Calu3 (cell line): ENCODE results near the gene UBE2S. TPM values are rescaled to one million over a fixed set of nuclear protein-coding genes. Genes with fewer than 3 reads are reported as not detected.
A peak's percentile ranks its signal among the peaks of the same experiment; 100 is the strongest.
"Not testable (repeated sequence)": the region's sequence is repeated elsewhere in the genome, so short reads cannot be mapped to it uniquely, and the experiment has no call there.

Source experiments
- BruUV-seq: library from RNA; stranded (reverse); fragments of 400-500 nt; replicated peaks from 2 replicates; lab custom pipeline; 2021; lab: Mats Ljungman, UMichigan
- CTCF ChIA-PET: fragments of 300-600 bp; sonication (Branson Sonifier 250); formaldehyde crosslinking; loops from one replicate; lab custom pipeline; 2022; ENCODE audit warnings: antibody characterized with exemption; lab: Charles Lee
- DNase-seq: peaks from one replicate; pipeline ENCODE4 v3.0.0; 2022
- H3K27ac Mint-ChIP-seq: one replicate; pipeline ENCODE4 v1.8.0; 2022; ENCODE audit warnings: mixed read lengths; ENCODE audit not compliant: unreplicated experiment
- H3K27me3 Mint-ChIP-seq: one replicate; pipeline ENCODE4 v1.8.0; 2022; ENCODE audit warnings: mixed read lengths; ENCODE audit not compliant: unreplicated experiment
- H3K36me3 Mint-ChIP-seq: one replicate; pipeline ENCODE4 v1.8.0; 2022; ENCODE audit warnings: mild to moderate bottlenecking, moderate library complexity, mixed read lengths; ENCODE audit not compliant: insufficient read depth, unreplicated experiment
- H3K4me1 Mint-ChIP-seq: one replicate; pipeline ENCODE4 v1.8.0; 2022; ENCODE audit warnings: mild to moderate bottlenecking, low read depth, mixed read lengths; ENCODE audit not compliant: unreplicated experiment
- H3K4me3 Mint-ChIP-seq: one replicate; pipeline ENCODE4 v1.8.0; 2022; ENCODE audit warnings: mild to moderate bottlenecking, low read depth, moderate library complexity, mixed read lengths; ENCODE audit not compliant: unreplicated experiment
- H3K9me3 Mint-ChIP-seq: one replicate; pipeline ENCODE4 v1.8.0; 2022; ENCODE audit warnings: low read depth, mixed read lengths; ENCODE audit not compliant: unreplicated experiment
- intact Hi-C: fragments of 100-400 bp; cut with micrococcal nuclease; formaldehyde crosslinking; loops from one replicate; pipeline ENCODE4 v1.10.0; 2022; ENCODE audit not compliant: unreplicated experiment
- total RNA-seq: library from RNA; stranded (reverse); gene quantifications from 2 replicates; pipeline ENCODE4 v1.2.3, GENCODE V29; 2022
- TF ChIP-seq, protein P1 (sequence below): fragments of 200-600 bp; IDR thresholded peaks from one replicate; pipeline ENCODE4 v1.8.0; 2022; ENCODE audit warnings: antibody characterized with exemption; ENCODE audit not compliant: unreplicated experiment

UBE2S gene
- total RNA-seq, 1 experiment from 2014 or later = 287 TPM

DNA sequence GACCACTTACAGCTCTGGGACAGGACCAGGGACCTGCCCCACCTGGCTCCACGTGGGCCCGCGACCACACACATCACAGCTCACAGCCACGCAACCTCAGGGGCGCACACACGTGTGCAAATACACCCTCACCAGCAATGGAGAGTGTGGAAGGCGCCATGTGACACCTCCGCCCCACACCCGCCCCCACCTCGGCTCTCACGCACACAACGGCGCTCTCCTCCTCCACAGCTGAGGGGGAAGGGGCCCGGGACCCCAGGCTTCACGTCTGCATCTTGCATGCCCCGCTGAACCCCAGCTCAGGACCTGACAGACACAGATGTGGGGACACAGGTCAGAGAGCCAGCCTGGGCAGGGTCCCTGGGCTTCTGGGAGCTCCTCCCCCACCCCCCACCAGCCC is 41.9 kb upstream of the UBE2S start:
- H3K4me3 Mint-ChIP-seq = no peak overlapping the region
- H3K36me3 Mint-ChIP-seq = peaks cover 16% of the 10 kb centered on the region
- BruUV-seq = no TSS peak
- CTCF ChIA-PET = interaction anchor here (0.6 kb wide), 1 partner anchor 245 kb away, joined by 4 read pairs; no protein-coding TSS in a partner anchor
- H3K9me3 Mint-ChIP-seq = no peaks in the 10 kb centered on the region
- H3K27ac Mint-ChIP-seq = no peak overlapping the region
- H3K27me3 Mint-ChIP-seq = peaks cover 17% of the 10 kb centered on the region
- DNase-seq = no peak
- TF ChIP-seq, protein P1, sequence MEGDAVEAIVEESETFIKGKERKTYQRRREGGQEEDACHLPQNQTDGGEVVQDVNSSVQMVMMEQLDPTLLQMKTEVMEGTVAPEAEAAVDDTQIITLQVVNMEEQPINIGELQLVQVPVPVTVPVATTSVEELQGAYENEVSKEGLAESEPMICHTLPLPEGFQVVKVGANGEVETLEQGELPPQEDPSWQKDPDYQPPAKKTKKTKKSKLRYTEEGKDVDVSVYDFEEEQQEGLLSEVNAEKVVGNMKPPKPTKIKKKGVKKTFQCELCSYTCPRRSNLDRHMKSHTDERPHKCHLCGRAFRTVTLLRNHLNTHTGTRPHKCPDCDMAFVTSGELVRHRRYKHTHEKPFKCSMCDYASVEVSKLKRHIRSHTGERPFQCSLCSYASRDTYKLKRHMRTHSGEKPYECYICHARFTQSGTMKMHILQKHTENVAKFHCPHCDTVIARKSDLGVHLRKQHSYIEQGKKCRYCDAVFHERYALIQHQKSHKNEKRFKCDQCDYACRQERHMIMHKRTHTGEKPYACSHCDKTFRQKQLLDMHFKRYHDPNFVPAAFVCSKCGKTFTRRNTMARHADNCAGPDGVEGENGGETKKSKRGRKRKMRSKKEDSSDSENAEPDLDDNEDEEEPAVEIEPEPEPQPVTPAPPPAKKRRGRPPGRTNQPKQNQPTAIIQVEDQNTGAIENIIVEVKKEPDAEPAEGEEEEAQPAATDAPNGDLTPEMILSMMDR = no peak
- no peaks in the 10 kb centered on the region for H3K4me1 Mint-ChIP-seq
- intact Hi-C loops = no loop called here

GRCh38 chr19:55448175-55448490 is 40.5 kb upstream of the UBE2S start:
- H3K36me3 Mint-ChIP-seq = peaks cover 11% of the 10 kb centered on the region
- H3K27ac Mint-ChIP-seq, H3K9me3 Mint-ChIP-seq, H3K4me3 Mint-ChIP-seq, CTCF ChIA-PET, H3K27me3 Mint-ChIP-seq, DNase-seq, intact Hi-C loops, BruUV-seq, H3K4me1 Mint-ChIP-seq: not testable (repeated sequence)

- DNase-seq = peak; percentile 58
Measured at GRCh38 chr19:55447421-55448174, 40.0 kb upstream of the UBE2S start.

GRCh38 chr19:55446060-55446459 is 38.5 kb upstream of the UBE2S start:
- DNase-seq = no peak
- CTCF ChIA-PET = no interaction called here
- Mint-ChIP-seq H3K27ac (no peak overlapping the region), H3K9me3 (no peaks in the 10 kb centered on the region), H3K27me3 (no peaks in the 10 kb centered on the region), H3K4me3 (no peak overlapping the region), H3K4me1 (peaks cover 8% of the 10 kb centered on the region), H3K36me3 (no peaks in the 10 kb centered on the region)
- TF ChIP-seq, protein P1 = no peak
- BruUV-seq = no TSS peak
- intact Hi-C loops = no loop called here

More at GRCh38 chr19:55447421-55448174, 40.0 kb upstream of the UBE2S start:
- CTCF ChIA-PET = interaction anchor here (0.6 to 0.7 kb wide), 2 partner anchors 26 to 480 kb away, joined by 3 to 6 read pairs; no protein-coding TSS in a partner anchor
- TF ChIP-seq, protein P1 = no peak
- Mint-ChIP-seq H3K27me3 (no peaks in the 10 kb centered on the region), H3K27ac (no peak overlapping the region), H3K36me3 (peaks cover 7% of the 10 kb centered on the region), H3K9me3 (no peaks in the 10 kb centered on the region), H3K4me3 (no peak overlapping the region), H3K4me1 (no peaks in the 10 kb centered on the region)
- no TSS peak for BruUV-seq
- intact Hi-C loops = no loop called here

DNA sequence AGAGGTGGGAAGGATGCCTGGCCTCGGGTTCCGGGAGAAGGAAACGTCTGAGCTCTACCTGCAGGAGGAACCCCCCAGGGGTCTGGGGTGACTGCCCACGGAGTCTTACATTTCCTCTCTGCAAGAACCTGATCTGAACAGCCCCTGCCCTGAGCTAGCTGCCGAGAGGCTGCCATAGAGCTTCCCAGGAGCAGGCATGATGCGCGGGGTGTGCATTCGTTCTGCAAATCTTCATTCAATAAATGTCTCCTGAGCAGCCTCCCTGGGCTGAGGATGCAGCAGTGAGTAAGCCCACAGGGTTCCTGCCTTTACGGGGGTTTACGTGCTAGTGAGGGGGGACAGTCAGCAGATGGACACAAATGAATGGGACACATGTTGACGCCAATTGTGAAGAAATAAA is 37.1 kb upstream of the UBE2S start:
- H3K4me3 Mint-ChIP-seq = no peak overlapping the region
- TF ChIP-seq, protein P1 = no peak
- no peaks in the 10 kb centered on the region for H3K36me3 Mint-ChIP-seq
- H3K4me1 Mint-ChIP-seq = peaks cover 13% of the 10 kb centered on the region
- no peaks in the 10 kb centered on the region for H3K27me3 Mint-ChIP-seq
- intact Hi-C loops = no loop called here
- no peak overlapping the region for H3K27ac Mint-ChIP-seq
- DNase-seq = no peak
- CTCF ChIA-PET = interaction anchor here (1.2 kb wide), 1 partner anchor 23 kb away, joined by 3 read pairs; no protein-coding TSS in a partner anchor
- H3K9me3 Mint-ChIP-seq = no peaks in the 10 kb centered on the region
- no TSS peak for BruUV-seq
